Astrocyte of the spinal cord (primary cell): Measurements from ENCODE around the gene OPCML.

Source experiments
- DNase-seq: peaks from one replicate; pipeline ENCODE4 v3.0.0; 2011; ENCODE audit warnings: low read depth, low spot score
- H3K4me3 ChIP-seq: 2 replicates; pipeline ENCODE4 v1.5.1; 2011; ENCODE audit warnings: low read depth, mild to moderate bottlenecking, low read length, moderate library complexity
- CTCF ChIP-seq: IDR thresholded peaks from 2 replicates; pipeline ENCODE4 v1.5.1; 2012; ENCODE audit warnings: low read depth, mild to moderate bottlenecking, low read length, inconsistent platforms
- in situ Hi-C: cut with HindIII; loops from 2 replicates; pipeline ENCODE4 v1.10.0; 2017; ENCODE audit warnings: low sequenced_read_pairs

The OPCML gene

GRCh38 chr11:133521502-133521901 is 10.8 kb downstream of the OPCML start:
- in situ Hi-C loops, result no loop called here
- no peak for TF ChIP-seq CTCF
- no peak overlapping the region for H3K4me3 ChIP-seq
- DNase-seq, result no peak

- in situ Hi-C loops, result no loop called here
- DNase-seq, result no peak
- H3K4me3 ChIP-seq, result no peak overlapping the region
- no peak for TF ChIP-seq CTCF
Observed at GRCh38 chr11:133520707-133521106, 11.6 kb downstream of the OPCML start.

DNA sequence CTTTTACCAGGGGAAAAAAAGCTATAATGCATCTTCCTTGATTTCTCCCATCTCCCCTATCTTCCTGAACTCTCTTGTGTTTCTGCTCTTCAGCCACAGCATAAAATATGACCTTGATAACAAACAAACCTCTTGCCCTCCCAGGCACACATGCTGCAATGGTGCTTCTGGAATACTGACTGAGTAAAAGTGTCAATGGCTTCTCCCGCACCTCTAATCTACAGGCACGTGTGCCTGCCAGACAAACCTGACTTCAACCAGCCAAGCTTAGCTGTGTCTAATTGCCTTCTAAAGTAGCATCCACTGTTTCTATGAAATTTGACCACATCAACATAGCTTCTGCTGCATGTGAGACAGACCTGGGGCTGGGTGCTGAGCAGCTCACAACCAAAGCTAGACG is 12.7 kb downstream of the OPCML start:
- no peak for DNase-seq
- H3K4me3 ChIP-seq, result no peak overlapping the region
- TF ChIP-seq CTCF, result no peak
- in situ Hi-C loops, result no loop called here

- TF ChIP-seq CTCF, result no peak
- no peak overlapping the region for H3K4me3 ChIP-seq
- no peak for DNase-seq
- in situ Hi-C loops, result no loop called here
Observed at GRCh38 chr11:133518702-133519264, 13.5 kb downstream of the OPCML start.

- in situ Hi-C loops, result no loop called here
Observed at GRCh38 chr11:133516845-133517244, 15.5 kb downstream of the OPCML start.

DNA sequence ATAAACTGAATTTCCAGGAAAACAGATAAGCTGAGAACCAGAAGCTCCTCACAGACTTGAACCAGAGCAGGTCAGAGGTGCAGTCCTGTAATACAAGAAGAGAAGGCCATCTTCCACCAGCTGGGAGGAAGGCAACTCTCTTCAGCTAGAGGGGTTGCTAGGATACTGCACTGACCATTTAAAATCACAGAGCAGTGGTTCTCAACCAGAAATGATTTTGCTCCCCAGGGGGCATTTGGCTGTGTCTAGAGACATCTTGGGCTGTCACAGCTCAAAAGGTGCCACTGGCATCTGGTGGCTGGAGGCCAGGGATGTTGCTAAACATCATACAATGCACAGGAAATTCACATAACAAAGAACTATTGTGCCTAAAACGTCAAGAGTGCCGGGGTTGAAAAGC is 17.2 kb downstream of the OPCML start:
- no peak for DNase-seq
- H3K4me3 ChIP-seq, result no peak overlapping the region
- in situ Hi-C loops, result no loop called here
- TF ChIP-seq CTCF, result no peak

More at GRCh38 chr11:133516845-133517244, 15.5 kb downstream of the OPCML start:
- no peak for TF ChIP-seq CTCF
- no peak overlapping the region for H3K4me3 ChIP-seq
- no peak for DNase-seq
